Kidney (tissue), 14 donors: ENCODE measurements around the gene CHRM4. TPM values are rescaled to one million over a fixed set of nuclear protein-coding genes. Genes with fewer than 3 reads are reported as not detected.

Experiments
- DNase-seq, 5 donors: peaks; one replicate each; pipeline ENCODE4 v3.0.0-alpha.2; 2013 to 2020
- FAIRE-seq: peaks from 2 replicates; lab custom pipeline; 2012; peaks lifted over from hg19 to GRCh38; lab: Jason Lieb, UNC
- H3K27ac ChIP-seq, 2 donors: one replicate each; pipeline ENCODE4 v1.7.0; 2013; ENCODE audit warnings: low read depth in 2 of 2, low read length in 2 of 2, inconsistent platforms in 1 of 2
- H3K27me3 ChIP-seq: one replicate; pipeline ENCODE4 v1.7.1; 2013; ENCODE audit warnings: low read length, inconsistent platforms; ENCODE audit not compliant: control insufficient read depth, insufficient read depth
- H3K36me3 ChIP-seq, 3 donors: one replicate each; pipeline versions ENCODE4 v1.7.0 to v1.7.1; 2013; ENCODE audit warnings: low read length in 3 of 3, control low read depth in 1 of 3, inconsistent platforms in 1 of 3; ENCODE audit not compliant: insufficient read depth in 3 of 3, control insufficient read depth in 2 of 3
- H3K4me1 ChIP-seq, 3 donors: one replicate each; pipeline versions ENCODE4 v1.7.0 to v1.7.1; 2013; ENCODE audit warnings: low read length in 3 of 3, inconsistent platforms in 1 of 3, low read depth in 1 of 3; ENCODE audit not compliant: control insufficient read depth in 2 of 3, insufficient read depth in 2 of 3
- H3K4me3 ChIP-seq, 3 donors: one replicate each; pipeline versions ENCODE4 v1.7.0 to v1.8.1; 2013; ENCODE audit warnings: low read length in 3 of 3, control low read depth in 1 of 3, inconsistent platforms in 1 of 3
- H3K9ac ChIP-seq, 3 donors: one replicate each; pipeline versions ENCODE4 v1.7.0 to v1.7.1; 2013; ENCODE audit warnings: low read length in 3 of 3, control low read depth in 1 of 3, inconsistent platforms in 1 of 3
- H3K9me3 ChIP-seq, 3 donors: one replicate each; pipeline versions ENCODE4 v1.7.0 to v1.7.1; 2013; ENCODE audit warnings: low read length in 3 of 3, control low read depth in 1 of 3, inconsistent platforms in 1 of 3; ENCODE audit not compliant: control insufficient read depth in 2 of 3, insufficient read depth in 1 of 3
- CTCF ChIP-seq: IDR thresholded peaks from 3 replicates; pipeline ENCODE4 v1.5.1; 2012; ENCODE audit warnings: mild to moderate bottlenecking, moderate library complexity, borderline replicate concordance; ENCODE audit not compliant: insufficient read depth; ENCODE audit errors: extremely low read depth
- intact Hi-C: fragments of 100-400 bp; cut with DNase I; formaldehyde crosslinking; loops from one replicate; pipeline ENCODE4 v1.11.1; 2022
- polyA plus RNA-seq: library from polyadenylated mRNA; stranded (reverse); fragments of 350-450 nt; fragmentation: Illumina TruSeq; extraction: RNeasy Lipid Tissue Mini Kit (QIAGEN cat#74804); gene quantifications from one replicate; pipeline ENCODE4 v1.2.3, GENCODE V29; 2014; ENCODE audit warnings: low read depth, low replicate concordance; ENCODE audit not compliant: insufficient read depth
- total RNA-seq: library from RNA; stranded (reverse); fragmentation: NEBNext Ultra II Directional; extraction: Animal tissue kit (Norgen Biotek cat#: 25700); gene quantifications from one replicate; pipeline ENCODE4 v1.2.1, GENCODE V29; 2021
- donor health status: control.
- donor health status: control.
- donor health status: control.
- donor health status: control.
- donor health status: control.
- donor health status: DM: yes; HTN: yes; CAD: no.
- donor health status: Normal renal cell carcinoma (clear cell type).

The CHRM4 gene
- total and polyA plus RNA-seq, 2 donors from 2014 or later: 0.16 TPM; not detected in 1

- FAIRE-seq: no peak
These were observed 45.6 kb downstream of the CHRM4 start for GRCh38 chr11:46345881-46346484.

GRCh38 chr11:46345131-46345597, 46.4 kb downstream of the CHRM4 start:
- Histone ChIP-seq H3K9ac (peak overlapping the region in 2 of 3 donors; percentile 39 to 58), H3K4me1 (peaks cover 0 to 26% (median 0%) of the 10 kb centered on the region in 3 donors), H3K27ac (peak overlapping the region in 1 of 2 donors; percentile 81), H3K9me3 (no peaks in the 10 kb centered on the region), H3K36me3 (no peaks in the 10 kb centered on the region), H3K4me3 (peak overlapping the region; percentile 13 to 60 (median 60)), H3K27me3 (no peaks in the 10 kb centered on the region)
- FAIRE-seq (no peak), DNase-seq (peak in 3 of 5 donors; percentile 58 to 89 (median 60))
- intact Hi-C loops: no loop called here
- TF ChIP-seq CTCF: no peak

More at GRCh38 chr11:46345881-46346484, 45.6 kb downstream of the CHRM4 start:
- no peaks in the 10 kb centered on the region for H3K36me3 ChIP-seq
- DNase-seq: peak in 2 of 5 donors; percentile 55 to 73
- H3K4me1 ChIP-seq: peaks cover 0 to 30% (median 1%) of the 10 kb centered on the region in 3 donors
- H3K9ac ChIP-seq: peak overlapping the region in 2 of 3 donors; percentile 39 to 58
- no peaks in the 10 kb centered on the region for H3K9me3 ChIP-seq
- peak overlapping the region in 1 of 2 donors; percentile 81 for H3K27ac ChIP-seq
- H3K4me3 ChIP-seq: peak overlapping the region in 2 of 3 donors; percentile 60 to 65
- intact Hi-C loops: no loop called here
- no peak for TF ChIP-seq CTCF
- no peaks in the 10 kb centered on the region for H3K27me3 ChIP-seq

GRCh38 chr11:46343520-46343919, 48.1 kb downstream of the CHRM4 start:
- H3K9ac ChIP-seq: no peak overlapping the region
- intact Hi-C loops: no loop called here
- DNase-seq (no peak), FAIRE-seq (no peak)
- no peak for TF ChIP-seq CTCF
- H3K9me3 ChIP-seq: no peaks in the 10 kb centered on the region
- H3K4me3 ChIP-seq: no peak overlapping the region
- no peaks in the 10 kb centered on the region for H3K36me3 ChIP-seq
- H3K27me3 ChIP-seq: no peaks in the 10 kb centered on the region
- no peak overlapping the region for H3K27ac ChIP-seq
- H3K4me1 ChIP-seq: peaks cover 0 to 34% (median 0%) of the 10 kb centered on the region in 3 donors
